GM20000 (cell line): ENCODE measurements around the gene GNAT1.
A peak's percentile ranks its signal among the peaks of the same experiment; 100 is the strongest.

Experiments
- DNase-seq: peaks from one replicate; pipeline ENCODE4 v3.0.0; 2012; ENCODE audit warnings: low spot score
- CTCF ChIP-seq: IDR thresholded peaks from 2 replicates; pipeline ENCODE4 v1.5.1; 2012; ENCODE audit warnings: mild to moderate bottlenecking, control low read depth; ENCODE audit errors: extremely low read depth, missing control alignments

GNAT1 gene

GRCh38 chr3:50182533-50183099 lies 8.8 kb upstream of the GNAT1 start:
- no peak for DNase-seq
- no peak for TF ChIP-seq CTCF

GRCh38 chr3:50183755-50184154 lies 7.7 kb upstream of the GNAT1 start:
- DNase-seq, result no peak
- TF ChIP-seq CTCF, result no peak

- DNase-seq, result no peak
- TF ChIP-seq CTCF, result no peak
Measured at GRCh38 chr3:50184242-50184978, 7.0 kb upstream of the GNAT1 start.

GRCh38 chr3:50185230-50185629 lies 6.2 kb upstream of the GNAT1 start:
- no peak for TF ChIP-seq CTCF
- DNase-seq, result no peak

GRCh38 chr3:50186096-50186495 lies 5.3 kb upstream of the GNAT1 start:
- no peak for TF ChIP-seq CTCF

GRCh38 chr3:50187750-50188149 lies 3.7 kb upstream of the GNAT1 start:
- TF ChIP-seq CTCF, result no peak
- DNase-seq, result no peak

More at GRCh38 chr3:50186096-50186495, 5.3 kb upstream of the GNAT1 start:
- DNase-seq, result no peak

- peak; percentile 38 for TF ChIP-seq CTCF
- DNase-seq, result peak; percentile 68
Measured at GRCh38 chr3:50189274-50189673, 2.1 kb upstream of the GNAT1 start.
